Measurements from ENCODE around the gene FNDC10. TPM values are rescaled to one million over a fixed set of nuclear protein-coding genes. Genes with fewer than 3 reads are reported as not detected.

The FNDC10 gene
- total RNA-seq, 4 donors from 2014 or later: 10.5 to 18.9 (median 13.3) TPM

GRCh38 chr1:1593834-1594601, 5.9 kb downstream of the FNDC10 start:
- TF ChIP-seq POLR2A (IDR thresholded peaks at IDR 0.05): no peak
- TF ChIP-seq, protein P1, sequence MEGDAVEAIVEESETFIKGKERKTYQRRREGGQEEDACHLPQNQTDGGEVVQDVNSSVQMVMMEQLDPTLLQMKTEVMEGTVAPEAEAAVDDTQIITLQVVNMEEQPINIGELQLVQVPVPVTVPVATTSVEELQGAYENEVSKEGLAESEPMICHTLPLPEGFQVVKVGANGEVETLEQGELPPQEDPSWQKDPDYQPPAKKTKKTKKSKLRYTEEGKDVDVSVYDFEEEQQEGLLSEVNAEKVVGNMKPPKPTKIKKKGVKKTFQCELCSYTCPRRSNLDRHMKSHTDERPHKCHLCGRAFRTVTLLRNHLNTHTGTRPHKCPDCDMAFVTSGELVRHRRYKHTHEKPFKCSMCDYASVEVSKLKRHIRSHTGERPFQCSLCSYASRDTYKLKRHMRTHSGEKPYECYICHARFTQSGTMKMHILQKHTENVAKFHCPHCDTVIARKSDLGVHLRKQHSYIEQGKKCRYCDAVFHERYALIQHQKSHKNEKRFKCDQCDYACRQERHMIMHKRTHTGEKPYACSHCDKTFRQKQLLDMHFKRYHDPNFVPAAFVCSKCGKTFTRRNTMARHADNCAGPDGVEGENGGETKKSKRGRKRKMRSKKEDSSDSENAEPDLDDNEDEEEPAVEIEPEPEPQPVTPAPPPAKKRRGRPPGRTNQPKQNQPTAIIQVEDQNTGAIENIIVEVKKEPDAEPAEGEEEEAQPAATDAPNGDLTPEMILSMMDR (IDR thresholded peaks at IDR 0.05): no peak
- 68 to 77% methylated on average over 24 of the region's 24 CpGs for WGBS, 2 donors
- H3K4me3 ChIP-seq (ENCODE audit: low read depth, poor library complexity, severe bottlenecking): no peak overlapping the region
- DNase-seq (ENCODE audit: low spot score in 2 of 2): peak in 1 of 2 donors; percentile 85
- intact Hi-C loops (cut with DNase I; ENCODE audit: low total_unique reads): no loop called here

DNA sequence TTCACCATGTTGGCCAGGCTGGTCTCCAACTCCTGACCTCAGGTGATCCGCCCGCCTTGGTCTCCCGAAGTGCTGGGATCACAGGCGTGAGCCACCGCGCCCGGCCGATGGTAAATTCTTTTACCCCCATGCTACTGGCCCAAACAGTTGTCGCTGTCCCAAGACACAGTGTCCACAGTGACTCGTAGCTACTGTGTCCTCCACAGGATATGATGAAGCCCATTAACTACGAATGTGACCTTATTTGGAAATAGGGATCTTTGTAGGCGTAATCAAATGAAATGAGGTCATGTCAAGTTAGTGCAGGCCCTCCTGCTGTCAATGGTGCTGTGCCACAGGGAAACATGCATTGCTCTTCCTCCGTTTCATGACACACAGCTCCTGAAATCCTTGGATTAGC, 8.5 kb downstream of the FNDC10 start:
- intact Hi-C loops (cut with DNase I; ENCODE audit: low total_unique reads): no loop called here
- WGBS, 2 donors: 84% methylated on average over 13 of the region's 13 CpGs
- no peak overlapping the region for H3K4me3 ChIP-seq (ENCODE audit: low read depth, poor library complexity, severe bottlenecking)
- DNase-seq (ENCODE audit: low spot score in 2 of 2): no peak
- TF ChIP-seq POLR2A (IDR thresholded peaks at IDR 0.05): no peak

- H3K4me3 ChIP-seq (ENCODE audit: low read depth, poor library complexity, severe bottlenecking): no peak overlapping the region
- no peak for TF ChIP-seq POLR2A (IDR thresholded peaks at IDR 0.05)
- TF ChIP-seq, protein P1 (IDR thresholded peaks at IDR 0.05): no peak
- DNase-seq (ENCODE audit: low spot score in 2 of 2): no peak
- 83 to 85% methylated on average over 23 of the region's 23 CpGs for WGBS, 2 donors
- intact Hi-C loops (cut with DNase I; ENCODE audit: low total_unique reads): no loop called here
Observed at GRCh38 chr1:1583347-1584010, 16.5 kb downstream of the FNDC10 start.

DNA sequence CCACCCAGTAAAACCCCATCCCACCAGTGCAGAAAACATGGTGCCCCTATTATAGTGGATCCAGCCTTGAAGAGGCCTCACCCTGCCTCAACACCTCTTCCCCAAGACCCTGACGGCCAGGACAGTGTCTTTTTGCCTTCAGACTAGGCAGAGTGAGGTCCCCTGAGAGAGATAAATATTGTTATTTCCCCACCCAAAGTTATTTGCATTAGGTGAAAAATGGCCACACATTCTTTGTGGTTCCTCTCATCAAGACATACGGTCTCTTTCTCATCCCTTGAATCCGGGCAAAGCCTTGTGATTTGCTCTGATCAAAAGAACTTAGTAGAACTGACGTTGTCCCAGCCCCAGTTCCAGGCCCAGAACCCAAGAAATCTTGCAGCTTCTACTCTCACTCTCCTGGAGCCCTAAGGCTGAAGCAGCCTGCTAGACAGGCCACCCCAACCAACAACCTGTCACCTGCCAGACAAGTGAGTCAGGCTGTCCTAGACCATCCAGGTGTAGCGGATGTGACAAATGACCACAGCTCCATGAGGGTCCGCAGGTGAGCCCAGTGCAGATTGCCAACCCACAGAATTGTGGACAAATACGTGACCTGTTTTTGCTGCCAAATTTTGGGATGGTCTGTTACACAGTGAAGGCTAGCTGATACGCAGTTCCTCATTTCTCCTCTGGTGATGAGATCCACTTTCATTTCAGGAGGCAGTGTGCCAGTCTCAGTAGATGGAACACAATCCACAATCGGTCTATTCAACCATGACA, 17.2 kb downstream of the FNDC10 start:
- no peak for DNase-seq (ENCODE audit: low spot score in 2 of 2)
- TF ChIP-seq POLR2A (IDR thresholded peaks at IDR 0.05): no peak
- TF ChIP-seq, protein P1 (IDR thresholded peaks at IDR 0.05): no peak
- H3K4me3 ChIP-seq (ENCODE audit: low read depth, poor library complexity, severe bottlenecking): no peak overlapping the region
- WGBS, 2 donors: 79 to 80% methylated on average over 9 of the region's 9 CpGs
- intact Hi-C loops (cut with DNase I; ENCODE audit: low total_unique reads): no loop called here

- 70 to 71% methylated on average over 13 of the region's 13 CpGs for WGBS, 2 donors
- intact Hi-C loops (cut with DNase I; ENCODE audit: low total_unique reads): no loop called here
- H3K4me3 ChIP-seq (ENCODE audit: low read depth, poor library complexity, severe bottlenecking): no peak overlapping the region
- no peak for TF ChIP-seq POLR2A (IDR thresholded peaks at IDR 0.05)
- TF ChIP-seq, protein P1 (IDR thresholded peaks at IDR 0.05): no peak
- no peak for DNase-seq (ENCODE audit: low spot score in 2 of 2)
Observed at GRCh38 chr1:1578371-1578940, 21.5 kb downstream of the FNDC10 start.
